ENCODE data around the gene MYBPHL.

GRCh38 chr1:109263234-109263596 lies 43.6 kb downstream of the MYBPHL start:
- TF ChIP-seq EZH2 (IDR thresholded peaks at IDR 0.05; ENCODE audit: borderline replicate concordance, low read length) (no peak), CTCF (conservative IDR thresholded peaks at IDR 0.05 in 1 of 2, IDR thresholded peaks at IDR 0.05 in 1 of 2; ENCODE audit: extremely low read depth in 1 of 2, insufficient read depth in 1 of 2, low read depth in 1 of 2, low read length in 2 of 2) (no peak)

Data from mammary epithelial cell (primary cell).